Chondrocyte (in vitro differentiated cells): ENCODE measurements around the gene ZNF526. TPM values are rescaled to one million over a fixed set of nuclear protein-coding genes. Genes with fewer than 3 reads are reported as not detected.

Source experiments
- DNase-seq: peaks from one replicate; pipeline ENCODE4 v3.0.0; 2021; ENCODE audit warnings: mixed read lengths, low spot score
- H3K27ac Mint-ChIP-seq: one replicate; pipeline ENCODE4 v1.8.0; 2021; ENCODE audit warnings: mild to moderate bottlenecking, moderate library complexity, mixed read lengths; ENCODE audit not compliant: unreplicated experiment
- H3K27me3 Mint-ChIP-seq: 2 replicates; pipeline ENCODE4 v1.8.0; 2021; ENCODE audit warnings: low read depth, mixed read lengths
- H3K36me3 Mint-ChIP-seq: 2 replicates; pipeline ENCODE4 v1.8.0; 2021; ENCODE audit warnings: low read depth, mixed read lengths
- H3K4me1 Mint-ChIP-seq: 2 replicates; pipeline ENCODE4 v1.8.0; 2021; ENCODE audit warnings: low read depth, mild to moderate bottlenecking, mixed read lengths
- H3K4me3 Mint-ChIP-seq: one replicate; pipeline ENCODE4 v1.8.0; 2021; ENCODE audit warnings: mild to moderate bottlenecking, moderate library complexity, mixed read lengths; ENCODE audit not compliant: unreplicated experiment
- H3K9me3 Mint-ChIP-seq: 2 replicates; pipeline ENCODE4 v1.8.0; 2021; ENCODE audit warnings: low read depth, mixed read lengths
- total RNA-seq: library from RNA; stranded (reverse); gene quantifications from 3 replicates; pipeline ENCODE4 v1.2.1, GENCODE V29; 2021
- TF ChIP-seq, protein P1 (sequence below): fragments of 200-600 bp; sonication (generic); IDR thresholded peaks from 2 replicates; pipeline ENCODE4 v1.5.0; 2021; ENCODE audit warnings: antibody characterized with exemption, mild to moderate bottlenecking, moderate library complexity

ZNF526 gene
- total RNA-seq, 1 donor from 2014 or later = 16.6 TPM

GRCh38 chr19:42246143-42246921, 26.2 kb downstream of the ZNF526 start:
- H3K27me3 Mint-ChIP-seq = no peaks in the 10 kb centered on the region
- TF ChIP-seq, protein P1, sequence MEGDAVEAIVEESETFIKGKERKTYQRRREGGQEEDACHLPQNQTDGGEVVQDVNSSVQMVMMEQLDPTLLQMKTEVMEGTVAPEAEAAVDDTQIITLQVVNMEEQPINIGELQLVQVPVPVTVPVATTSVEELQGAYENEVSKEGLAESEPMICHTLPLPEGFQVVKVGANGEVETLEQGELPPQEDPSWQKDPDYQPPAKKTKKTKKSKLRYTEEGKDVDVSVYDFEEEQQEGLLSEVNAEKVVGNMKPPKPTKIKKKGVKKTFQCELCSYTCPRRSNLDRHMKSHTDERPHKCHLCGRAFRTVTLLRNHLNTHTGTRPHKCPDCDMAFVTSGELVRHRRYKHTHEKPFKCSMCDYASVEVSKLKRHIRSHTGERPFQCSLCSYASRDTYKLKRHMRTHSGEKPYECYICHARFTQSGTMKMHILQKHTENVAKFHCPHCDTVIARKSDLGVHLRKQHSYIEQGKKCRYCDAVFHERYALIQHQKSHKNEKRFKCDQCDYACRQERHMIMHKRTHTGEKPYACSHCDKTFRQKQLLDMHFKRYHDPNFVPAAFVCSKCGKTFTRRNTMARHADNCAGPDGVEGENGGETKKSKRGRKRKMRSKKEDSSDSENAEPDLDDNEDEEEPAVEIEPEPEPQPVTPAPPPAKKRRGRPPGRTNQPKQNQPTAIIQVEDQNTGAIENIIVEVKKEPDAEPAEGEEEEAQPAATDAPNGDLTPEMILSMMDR = peak; percentile 84
- no peak for DNase-seq
- peak overlapping the region; percentile 96 for H3K27ac Mint-ChIP-seq
- H3K9me3 Mint-ChIP-seq = no peaks in the 10 kb centered on the region
- H3K36me3 Mint-ChIP-seq = peaks cover 2% of the 10 kb centered on the region
- no peak overlapping the region for H3K4me3 Mint-ChIP-seq
- H3K4me1 Mint-ChIP-seq = peaks cover 59% of the 10 kb centered on the region

- DNase-seq = no peak
These were observed 27.0 kb downstream of the ZNF526 start for GRCh38 chr19:42246922-42247639.

GRCh38 chr19:42247640-42248199, 27.6 kb downstream of the ZNF526 start:
- no peaks in the 10 kb centered on the region for H3K9me3 Mint-ChIP-seq
- no peak overlapping the region for H3K4me3 Mint-ChIP-seq
- no peak overlapping the region for H3K27ac Mint-ChIP-seq
- TF ChIP-seq, protein P1 = no peak
- H3K4me1 Mint-ChIP-seq = peaks cover 67% of the 10 kb centered on the region
- no peak for DNase-seq
- H3K36me3 Mint-ChIP-seq = peaks cover 3% of the 10 kb centered on the region
- H3K27me3 Mint-ChIP-seq = no peaks in the 10 kb centered on the region

More at GRCh38 chr19:42246922-42247639, 27.0 kb downstream of the ZNF526 start:
- TF ChIP-seq, protein P1 = no peak
- H3K4me1 Mint-ChIP-seq = peaks cover 61% of the 10 kb centered on the region
- H3K4me3 Mint-ChIP-seq = no peak overlapping the region
- peak overlapping the region; percentile 96 for H3K27ac Mint-ChIP-seq
- no peaks in the 10 kb centered on the region for H3K27me3 Mint-ChIP-seq
- H3K9me3 Mint-ChIP-seq = no peaks in the 10 kb centered on the region
- peaks cover 2% of the 10 kb centered on the region for H3K36me3 Mint-ChIP-seq

DNA sequence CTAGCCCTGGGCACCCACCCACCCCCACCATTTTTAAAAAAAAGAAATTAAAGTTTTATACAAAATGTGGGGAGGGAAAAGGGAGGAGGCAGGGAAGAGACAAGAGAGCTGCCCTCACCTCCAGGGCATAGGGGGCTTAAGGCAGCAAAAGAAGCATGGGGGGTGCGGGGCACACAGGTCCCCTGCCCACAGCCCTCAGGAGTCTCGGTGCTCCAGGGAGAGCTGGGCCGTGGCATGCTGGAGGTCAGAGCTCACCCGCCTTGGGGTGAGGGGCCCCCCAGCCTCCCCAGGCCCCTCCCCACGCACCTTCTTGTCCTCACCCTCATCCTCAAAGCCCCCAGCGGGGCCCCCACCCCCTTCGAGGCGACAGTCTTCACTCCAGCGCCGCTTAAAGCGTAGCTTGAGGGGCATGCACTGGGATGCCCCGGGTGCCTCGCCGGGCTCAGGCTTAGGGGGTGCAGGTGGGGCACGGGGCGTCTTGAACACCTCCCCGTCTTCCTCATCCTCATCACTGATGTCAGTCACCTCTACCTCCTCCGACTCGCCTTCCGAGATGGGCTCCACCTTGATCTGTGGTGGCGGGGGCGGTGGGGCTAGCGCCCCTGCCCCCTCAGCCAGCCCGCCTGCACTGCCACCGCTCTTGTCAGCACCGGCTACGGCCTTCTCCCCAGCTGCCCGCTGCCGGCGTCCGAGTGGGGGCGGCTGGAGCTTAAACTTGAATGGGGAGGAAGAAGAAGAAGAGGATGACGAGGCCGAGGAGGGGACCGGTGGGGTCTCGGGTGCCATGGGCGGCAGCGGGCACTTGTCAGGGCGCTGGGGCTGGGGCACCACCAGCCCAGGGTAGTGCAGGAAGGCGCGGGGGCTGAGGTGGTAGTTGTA, 28.4 kb downstream of the ZNF526 start:
- H3K27ac Mint-ChIP-seq = peak overlapping the region; percentile 80
- no peak overlapping the region for H3K4me3 Mint-ChIP-seq
- H3K4me1 Mint-ChIP-seq = peaks cover 64% of the 10 kb centered on the region
- no peaks in the 10 kb centered on the region for H3K27me3 Mint-ChIP-seq
- H3K9me3 Mint-ChIP-seq = no peaks in the 10 kb centered on the region
- peaks cover 4% of the 10 kb centered on the region for H3K36me3 Mint-ChIP-seq
- TF ChIP-seq, protein P1 = no peak
- DNase-seq = no peak
